ENCODE data around the gene ASIC4.

The ASIC4 gene

DNA sequence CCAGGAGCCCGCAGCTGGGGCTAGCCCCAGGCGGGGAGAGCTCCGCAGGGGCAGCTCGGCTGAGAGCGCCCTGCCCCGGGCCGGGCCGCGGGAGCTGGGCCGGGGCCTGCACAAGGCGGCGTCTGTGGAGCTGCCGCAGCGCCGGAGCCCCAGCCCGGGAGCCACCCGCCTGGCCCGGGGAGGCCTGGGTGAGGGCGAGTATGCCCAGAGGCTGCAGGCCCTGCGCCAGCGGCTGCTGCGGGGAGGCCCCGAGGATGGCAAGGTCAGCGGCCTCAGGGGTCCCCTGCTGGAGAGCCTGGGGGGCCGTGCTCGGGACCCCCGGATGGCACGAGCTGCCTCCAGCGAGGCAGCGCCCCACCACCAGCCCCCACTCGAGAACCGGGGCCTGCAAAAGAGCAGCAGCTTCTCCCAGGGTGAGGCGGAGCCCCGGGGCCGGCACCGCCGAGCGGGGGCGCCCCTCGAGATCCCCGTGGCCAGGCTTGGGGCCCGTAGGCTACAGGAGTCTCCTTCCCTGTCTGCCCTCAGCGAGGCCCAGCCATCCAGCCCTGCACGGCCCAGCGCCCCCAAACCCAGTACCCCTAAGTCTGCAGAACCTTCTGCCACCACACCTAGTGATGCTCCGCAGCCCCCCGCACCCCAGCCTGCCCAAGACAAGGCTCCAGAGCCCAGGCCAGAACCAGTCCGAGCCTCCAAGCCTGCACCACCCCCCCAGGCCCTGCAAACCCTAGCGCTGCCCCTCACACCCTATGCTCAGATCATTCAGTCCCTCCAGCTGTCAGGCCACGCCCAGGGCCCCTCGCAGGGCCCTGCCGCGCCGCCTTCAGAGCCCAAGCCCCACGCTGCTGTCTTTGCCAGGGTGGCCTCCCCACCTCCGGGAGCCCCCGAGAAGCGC lies 30.6 kb upstream of the ASIC4 start:
- H3K27ac ChIP-seq (ENCODE audit: low read depth, low read length) = no peak overlapping the region
- no peaks in the 10 kb centered on the region for H3K36me3 ChIP-seq (ENCODE audit: control insufficient read depth, low read length)
- H3F3A ChIP-seq (ENCODE audit: control insufficient read depth, insufficient read depth) = no peaks in the 10 kb centered on the region
- H3K4me1 ChIP-seq (ENCODE audit: control insufficient read depth, low read length) = no peaks in the 10 kb centered on the region
- H3K79me2 ChIP-seq (ENCODE audit: control insufficient read depth, low read length) = no peaks in the 10 kb centered on the region
- H3K9me2 ChIP-seq (replicated peaks; ENCODE audit: control insufficient read depth, low read length) = no peaks in the 10 kb centered on the region
- no peaks in the 10 kb centered on the region for H4K20me1 ChIP-seq (ENCODE audit: control insufficient read depth, insufficient read depth, low read depth, low read length)
- H3K27me3 ChIP-seq (ENCODE audit: control insufficient read depth, low read length) = peaks cover 37% of the 10 kb centered on the region
- no peak overlapping the region for H3K4me2 ChIP-seq (ENCODE audit: low read length)
- TF ChIP-seq, protein P1, sequence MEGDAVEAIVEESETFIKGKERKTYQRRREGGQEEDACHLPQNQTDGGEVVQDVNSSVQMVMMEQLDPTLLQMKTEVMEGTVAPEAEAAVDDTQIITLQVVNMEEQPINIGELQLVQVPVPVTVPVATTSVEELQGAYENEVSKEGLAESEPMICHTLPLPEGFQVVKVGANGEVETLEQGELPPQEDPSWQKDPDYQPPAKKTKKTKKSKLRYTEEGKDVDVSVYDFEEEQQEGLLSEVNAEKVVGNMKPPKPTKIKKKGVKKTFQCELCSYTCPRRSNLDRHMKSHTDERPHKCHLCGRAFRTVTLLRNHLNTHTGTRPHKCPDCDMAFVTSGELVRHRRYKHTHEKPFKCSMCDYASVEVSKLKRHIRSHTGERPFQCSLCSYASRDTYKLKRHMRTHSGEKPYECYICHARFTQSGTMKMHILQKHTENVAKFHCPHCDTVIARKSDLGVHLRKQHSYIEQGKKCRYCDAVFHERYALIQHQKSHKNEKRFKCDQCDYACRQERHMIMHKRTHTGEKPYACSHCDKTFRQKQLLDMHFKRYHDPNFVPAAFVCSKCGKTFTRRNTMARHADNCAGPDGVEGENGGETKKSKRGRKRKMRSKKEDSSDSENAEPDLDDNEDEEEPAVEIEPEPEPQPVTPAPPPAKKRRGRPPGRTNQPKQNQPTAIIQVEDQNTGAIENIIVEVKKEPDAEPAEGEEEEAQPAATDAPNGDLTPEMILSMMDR (IDR thresholded peaks at IDR 0.05; ENCODE audit: low read depth, low read length, poor library complexity, severe bottlenecking) = peak; percentile 10
- TF ChIP-seq EZH2phosphoT487 (IDR thresholded peaks at IDR 0.05; ENCODE audit: borderline replicate concordance, low read length) = no peak
- no peaks in the 10 kb centered on the region for H3K9me3 ChIP-seq (ENCODE audit: control insufficient read depth, insufficient read depth, low read length)
- H3K4me3 ChIP-seq (ENCODE audit: low read length) = no peak overlapping the region

DNA sequence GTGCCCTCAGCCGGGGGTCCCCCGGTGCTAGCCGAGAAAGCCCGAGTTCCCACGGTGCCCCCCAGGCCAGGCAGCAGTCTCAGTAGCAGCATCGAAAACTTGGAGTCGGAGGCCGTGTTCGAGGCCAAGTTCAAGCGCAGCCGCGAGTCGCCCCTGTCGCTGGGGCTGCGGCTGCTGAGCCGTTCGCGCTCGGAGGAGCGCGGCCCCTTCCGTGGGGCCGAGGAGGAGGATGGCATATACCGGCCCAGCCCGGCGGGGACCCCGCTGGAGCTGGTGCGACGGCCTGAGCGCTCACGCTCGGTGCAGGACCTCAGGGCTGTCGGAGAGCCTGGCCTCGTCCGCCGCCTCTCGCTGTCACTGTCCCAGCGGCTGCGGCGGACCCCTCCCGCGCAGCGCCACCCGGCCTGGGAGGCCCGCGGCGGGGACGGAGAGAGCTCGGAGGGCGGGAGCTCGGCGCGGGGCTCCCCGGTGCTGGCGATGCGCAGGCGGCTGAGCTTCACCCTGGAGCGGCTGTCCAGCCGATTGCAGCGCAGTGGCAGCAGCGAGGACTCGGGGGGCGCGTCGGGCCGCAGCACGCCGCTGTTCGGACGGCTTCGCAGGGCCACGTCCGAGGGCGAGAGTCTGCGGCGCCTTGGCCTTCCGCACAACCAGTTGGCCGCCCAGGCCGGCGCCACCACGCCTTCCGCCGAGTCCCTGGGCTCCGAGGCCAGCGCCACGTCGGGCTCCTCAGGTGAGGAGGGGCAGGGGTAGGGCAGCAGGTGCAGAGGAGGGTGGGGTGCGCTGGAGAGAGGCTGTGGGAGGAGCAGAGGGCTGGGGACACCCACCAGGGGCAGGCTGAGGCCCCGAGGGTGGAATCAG lies 29.7 kb upstream of the ASIC4 start:
- Histone ChIP-seq H3K4me3 (ENCODE audit: low read length) (no peak overlapping the region), H3K9me3 (ENCODE audit: control insufficient read depth, insufficient read depth, low read length) (no peaks in the 10 kb centered on the region), H3K4me1 (ENCODE audit: control insufficient read depth, low read length) (no peaks in the 10 kb centered on the region), H3K27me3 (ENCODE audit: control insufficient read depth, low read length) (peaks cover 37% of the 10 kb centered on the region), H3K36me3 (ENCODE audit: control insufficient read depth, low read length) (no peaks in the 10 kb centered on the region), H3F3A (ENCODE audit: control insufficient read depth, insufficient read depth) (no peaks in the 10 kb centered on the region), H3K79me2 (ENCODE audit: control insufficient read depth, low read length) (no peaks in the 10 kb centered on the region), H3K4me2 (ENCODE audit: low read length) (no peak overlapping the region), H3K27ac (ENCODE audit: low read depth, low read length) (no peak overlapping the region), H4K20me1 (ENCODE audit: control insufficient read depth, insufficient read depth, low read depth, low read length) (no peaks in the 10 kb centered on the region), H3K9me2 (replicated peaks; ENCODE audit: control insufficient read depth, low read length) (no peaks in the 10 kb centered on the region)
- TF ChIP-seq, protein P1 (IDR thresholded peaks at IDR 0.05; ENCODE audit: low read depth, low read length, poor library complexity, severe bottlenecking) = no peak
- TF ChIP-seq EZH2phosphoT487 (IDR thresholded peaks at IDR 0.05; ENCODE audit: borderline replicate concordance, low read length) = no peak

DNA sequence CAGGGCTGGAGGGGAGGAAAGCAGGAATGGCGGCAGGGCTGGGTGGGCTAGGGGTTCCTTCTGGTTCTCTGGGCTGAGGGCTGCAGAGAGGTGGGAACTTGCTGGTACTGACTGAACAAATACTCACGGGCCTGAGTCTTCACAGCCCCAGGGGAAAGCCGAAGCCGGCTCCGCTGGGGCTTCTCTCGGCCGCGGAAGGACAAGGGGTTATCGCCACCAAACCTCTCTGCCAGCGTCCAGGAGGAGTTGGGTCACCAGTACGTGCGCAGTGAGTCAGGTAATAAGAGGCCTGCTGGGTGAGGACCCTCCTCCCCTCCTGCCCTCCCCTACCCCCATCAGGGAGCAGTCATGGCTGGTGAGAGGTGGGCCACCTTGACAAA lies 29.1 kb upstream of the ASIC4 start:
- Histone ChIP-seq H4K20me1 (ENCODE audit: control insufficient read depth, insufficient read depth, low read depth, low read length) (no peaks in the 10 kb centered on the region), H3K4me3 (ENCODE audit: low read length) (no peak overlapping the region), H3K36me3 (ENCODE audit: control insufficient read depth, low read length) (no peaks in the 10 kb centered on the region), H3K27ac (ENCODE audit: low read depth, low read length) (no peak overlapping the region), H3K9me2 (replicated peaks; ENCODE audit: control insufficient read depth, low read length) (no peaks in the 10 kb centered on the region), H3K79me2 (ENCODE audit: control insufficient read depth, low read length) (no peaks in the 10 kb centered on the region), H3K9me3 (ENCODE audit: control insufficient read depth, insufficient read depth, low read length) (no peaks in the 10 kb centered on the region), H3K4me2 (ENCODE audit: low read length) (no peak overlapping the region), H3F3A (ENCODE audit: control insufficient read depth, insufficient read depth) (no peaks in the 10 kb centered on the region), H3K27me3 (ENCODE audit: control insufficient read depth, low read length) (peaks cover 37% of the 10 kb centered on the region), H3K4me1 (ENCODE audit: control insufficient read depth, low read length) (no peaks in the 10 kb centered on the region)
- TF ChIP-seq EZH2phosphoT487 (IDR thresholded peaks at IDR 0.05; ENCODE audit: borderline replicate concordance, low read length) = no peak
- TF ChIP-seq, protein P1 (IDR thresholded peaks at IDR 0.05; ENCODE audit: low read depth, low read length, poor library complexity, severe bottlenecking) = no peak

All from DOHH2 (cell line).